SW480 (cell line): ENCODE data around the gene GBGT1.

Source experiments
- DNase-seq: peaks from one replicate; pipeline ENCODE4 v3.0.0-alpha.2; 2016; ENCODE audit warnings: low spot score

Gene GBGT1

DNA sequence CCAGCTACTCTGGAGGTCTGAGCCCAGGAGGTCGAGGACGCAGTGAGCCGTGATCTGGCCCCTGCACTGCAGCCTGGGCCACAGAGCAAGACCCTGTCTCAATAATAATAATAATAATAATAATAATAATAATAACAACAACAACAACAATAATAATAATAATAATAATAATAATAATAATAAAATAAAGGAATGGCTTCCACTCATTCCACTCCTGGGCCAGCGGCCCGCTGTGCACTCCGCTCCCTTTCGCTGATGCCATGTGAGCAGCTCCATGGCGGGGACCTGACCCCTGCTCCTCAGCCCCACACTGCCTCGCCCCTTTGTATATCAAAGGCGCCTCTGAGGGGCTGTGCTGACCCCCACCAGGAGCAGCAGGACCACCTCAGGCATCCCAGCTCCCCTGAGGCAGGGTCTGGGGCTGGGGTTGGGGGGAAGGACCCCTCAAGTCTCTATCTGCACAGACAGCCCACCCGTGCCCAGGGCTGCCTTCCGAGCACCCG is 20.0 kb downstream of the GBGT1 start:
- DNase-seq, result no peak

DNA sequence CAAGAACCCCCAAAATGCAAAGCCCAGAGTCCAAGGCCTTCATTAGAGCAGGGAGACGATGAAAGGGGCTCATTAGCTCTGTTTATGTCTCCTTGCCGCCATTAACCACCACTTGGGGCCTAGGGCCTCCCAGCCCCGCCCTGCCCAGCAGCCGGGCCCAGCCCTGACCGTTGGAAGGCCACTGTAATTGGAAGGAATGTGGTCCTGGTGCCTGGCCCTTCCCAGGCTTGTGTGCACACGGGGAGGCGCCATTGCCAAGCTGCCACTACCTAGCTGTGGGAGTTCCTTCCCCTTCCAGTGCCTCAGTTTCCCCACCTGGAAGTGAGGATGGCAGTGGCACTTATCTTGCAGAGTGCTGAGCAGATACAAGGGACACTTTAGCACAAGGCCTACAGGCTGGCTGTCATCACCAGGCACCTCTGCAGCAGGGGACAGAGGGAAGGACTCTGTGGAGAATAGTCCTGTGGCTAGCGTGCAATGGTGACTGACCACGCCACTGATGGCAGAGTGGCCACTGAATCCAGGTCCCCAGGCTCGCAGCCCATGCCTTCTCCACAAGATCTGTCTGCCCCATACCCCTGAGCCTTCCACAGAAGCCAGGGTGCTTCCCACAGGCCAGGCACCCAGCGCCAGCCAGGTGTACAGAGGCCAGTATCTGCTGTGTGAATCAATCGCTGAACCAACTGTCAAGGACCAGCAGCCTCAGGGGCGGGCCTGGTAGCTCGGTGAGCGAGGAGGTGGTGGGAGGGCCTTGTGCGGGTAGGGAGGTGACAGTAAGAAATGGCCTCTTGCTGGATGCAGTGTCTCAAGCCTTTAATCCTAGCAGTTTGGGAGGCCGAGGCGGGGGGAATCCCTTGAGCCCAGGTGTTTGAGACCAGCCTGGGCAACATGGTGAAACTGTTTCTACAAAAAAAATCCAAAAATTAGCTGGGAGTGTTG is 20.8 kb downstream of the GBGT1 start:
- no peak for DNase-seq

- no peak for DNase-seq
Observed at GRCh38 chr9:133141833-133142595, 21.7 kb downstream of the GBGT1 start.

DNA sequence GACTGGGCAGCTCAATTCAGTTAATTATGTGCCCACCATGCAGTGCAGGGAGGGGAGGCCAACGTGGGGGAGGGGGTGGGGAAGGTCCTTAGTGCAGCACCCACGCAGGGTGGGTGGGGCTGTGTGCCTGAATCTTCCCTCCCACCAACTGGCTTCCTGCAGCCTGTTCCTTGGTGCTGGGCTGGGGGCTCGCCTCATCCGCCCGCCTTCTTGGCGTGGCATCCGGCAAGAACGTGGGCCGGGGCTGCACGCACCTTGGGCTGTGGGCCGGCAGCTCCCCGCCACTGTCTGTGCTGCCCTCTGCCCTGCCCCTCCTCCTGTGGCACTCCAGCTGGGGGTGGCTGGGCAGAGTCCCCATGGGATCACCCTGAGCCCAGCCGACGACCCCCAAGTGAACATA is 23.1 kb downstream of the GBGT1 start:
- DNase-seq, result no peak

DNA sequence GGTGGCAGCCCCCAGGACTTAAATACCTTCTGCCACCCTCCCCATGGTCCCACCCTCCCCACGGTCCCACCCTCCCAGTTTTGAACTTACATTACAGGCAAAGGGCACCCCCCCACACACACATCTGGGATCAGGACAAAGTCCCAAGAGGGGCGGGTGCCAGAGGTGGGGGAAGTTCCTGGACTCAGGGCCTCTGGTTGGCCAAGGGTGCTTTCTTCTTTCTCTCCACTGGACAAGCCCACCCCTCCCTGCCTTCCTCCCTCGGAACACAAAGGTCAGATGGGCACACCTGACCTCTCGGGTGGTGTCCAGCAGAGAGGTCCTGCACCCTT is 23.6 kb downstream of the GBGT1 start:
- DNase-seq, result no peak

GRCh38 chr9:133139246-133140173 is 24.2 kb downstream of the GBGT1 start:
- no peak for DNase-seq

DNA sequence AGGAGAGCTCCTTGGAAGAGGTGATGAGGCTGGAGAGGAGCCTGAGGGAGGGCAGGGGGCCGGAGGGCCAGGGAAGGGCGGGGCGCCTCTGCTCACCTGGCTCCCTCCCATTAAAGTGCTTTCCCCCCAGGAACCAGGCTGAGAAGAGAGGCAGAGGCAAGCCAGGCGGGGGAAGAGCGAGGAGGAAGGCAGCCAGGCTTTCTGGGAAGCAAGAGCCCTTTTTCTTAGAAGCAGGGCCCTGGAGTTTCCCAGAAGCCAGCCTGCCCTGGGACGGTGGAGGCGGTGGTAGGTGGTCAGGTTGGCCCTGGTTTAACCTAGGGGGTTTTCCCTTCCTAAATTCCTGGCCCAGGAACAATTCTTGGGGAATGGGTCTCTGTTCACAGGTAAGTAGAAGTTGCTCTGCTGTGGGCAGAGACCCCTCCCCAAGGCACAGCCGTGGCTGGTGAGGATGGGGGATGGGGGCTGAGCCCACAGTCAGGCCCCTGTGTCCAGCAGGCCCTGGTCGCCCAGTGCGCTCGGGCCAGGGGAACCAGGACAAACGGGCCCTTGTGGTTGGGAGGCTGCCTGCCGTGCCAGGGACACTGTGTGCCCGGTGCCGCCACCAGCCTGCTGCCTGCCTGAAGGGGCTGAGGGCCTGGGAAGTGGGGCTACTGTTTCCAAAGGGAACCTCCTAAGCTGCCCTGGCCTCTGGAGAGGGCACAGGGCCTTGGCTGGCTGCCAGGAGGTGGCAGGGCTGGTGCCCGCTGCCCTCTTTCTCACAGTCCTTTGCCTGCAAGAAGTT is 26.1 kb downstream of the GBGT1 start:
- DNase-seq, result no peak

- DNase-seq, result peak; percentile 90
Observed at GRCh38 chr9:133135146-133135745, 28.5 kb downstream of the GBGT1 start.

DNA sequence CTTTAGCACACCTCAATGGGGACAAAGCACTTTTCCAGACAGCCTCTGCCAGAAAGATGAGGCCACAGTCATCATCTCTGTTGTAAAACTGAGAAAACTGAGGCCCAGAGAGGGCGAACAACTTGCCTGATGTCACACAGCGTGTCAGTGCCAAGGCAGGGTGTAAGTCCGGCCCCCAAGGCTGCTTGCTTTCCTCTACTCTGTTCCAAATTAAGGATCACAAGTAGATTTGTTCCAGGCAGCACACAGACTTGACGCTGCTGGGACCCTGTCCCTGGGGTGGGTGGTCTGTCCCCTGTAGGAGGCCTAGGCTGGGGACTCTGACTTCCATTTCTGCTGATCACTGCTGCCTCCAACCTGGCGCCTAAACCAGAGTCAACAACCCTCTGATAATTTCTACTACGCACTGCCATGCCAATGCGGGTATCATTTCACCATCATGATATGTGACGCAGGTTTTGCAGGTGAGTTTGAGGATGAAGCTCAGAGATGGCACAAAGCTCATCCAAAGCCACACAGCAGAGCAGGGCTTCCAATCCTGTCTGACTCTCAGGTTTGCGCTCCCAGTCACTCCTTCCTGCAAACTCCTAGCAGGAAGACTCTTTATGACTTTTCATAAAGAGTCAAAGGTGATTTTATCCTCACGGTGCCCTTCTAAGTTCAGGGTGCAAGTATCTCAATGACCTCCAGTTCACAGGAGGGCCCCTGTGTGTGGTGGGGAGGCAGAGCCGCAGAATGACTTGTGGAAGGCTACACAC is 29.1 kb downstream of the GBGT1 start:
- DNase-seq, result no peak

DNA sequence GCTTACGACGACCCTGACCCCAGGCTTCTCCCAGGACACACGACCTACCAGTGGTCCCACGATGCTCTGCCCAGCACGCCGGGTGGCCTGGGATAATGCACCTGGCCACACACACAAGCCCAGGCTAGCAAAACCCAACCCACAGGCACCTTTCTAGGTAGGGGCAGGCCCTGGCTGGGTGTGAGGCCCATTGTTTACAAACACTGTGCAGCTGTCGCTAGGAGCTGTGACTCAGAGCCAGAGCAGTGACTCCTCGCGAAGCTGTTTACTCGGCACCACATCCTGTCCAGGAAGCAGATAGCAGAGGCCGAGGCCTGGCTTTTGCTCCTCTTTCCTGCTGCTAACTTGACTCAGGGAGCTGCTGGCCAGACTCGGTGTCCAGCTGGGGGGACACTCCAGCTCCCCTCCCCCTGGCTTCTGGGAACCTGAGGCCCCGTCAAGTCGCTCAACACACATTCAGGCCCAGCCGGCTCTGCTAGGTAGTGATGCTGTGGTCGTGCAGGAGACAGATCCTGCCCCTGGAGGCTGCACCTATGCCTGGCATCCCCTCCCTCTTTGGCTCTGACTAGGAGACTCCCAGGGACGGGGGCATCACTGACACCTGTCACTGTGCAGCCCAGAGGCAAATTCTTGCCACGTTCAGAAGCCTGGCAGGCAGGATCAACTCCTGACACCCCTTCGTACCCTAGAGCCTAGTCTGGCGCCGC is 29.9 kb downstream of the GBGT1 start:
- peak; percentile 98 for DNase-seq

DNA sequence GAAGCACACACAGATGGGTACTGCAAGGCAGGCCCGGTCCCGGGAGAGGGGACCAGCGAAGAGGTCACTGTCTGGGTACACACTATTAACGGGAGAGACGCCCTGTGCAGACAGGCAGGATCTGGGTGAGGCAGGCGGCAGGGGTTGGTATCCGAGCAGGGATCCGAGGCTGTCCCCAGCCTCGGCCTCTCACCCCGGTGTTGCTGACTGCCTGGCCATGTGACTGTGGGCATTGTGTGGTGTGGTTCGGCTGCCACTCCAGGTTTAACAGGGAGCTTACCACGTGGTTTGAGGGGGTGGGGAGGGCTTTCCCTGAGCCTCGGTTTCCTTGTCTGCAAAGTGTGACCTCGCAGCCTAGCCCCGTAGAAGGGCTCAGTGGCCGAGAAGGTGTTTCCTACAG is 31.5 kb downstream of the GBGT1 start:
- no peak for DNase-seq

- no peak for DNase-seq
Observed at GRCh38 chr9:133131506-133131905, 32.2 kb downstream of the GBGT1 start.

GRCh38 chr9:133130685-133131244 is 32.9 kb downstream of the GBGT1 start:
- DNase-seq, result no peak

GRCh38 chr9:133129001-133129795 is 34.5 kb downstream of the GBGT1 start:
- no peak for DNase-seq

- DNase-seq, result no peak
Observed at GRCh38 chr9:133128152-133128551, 35.6 kb downstream of the GBGT1 start.

DNA sequence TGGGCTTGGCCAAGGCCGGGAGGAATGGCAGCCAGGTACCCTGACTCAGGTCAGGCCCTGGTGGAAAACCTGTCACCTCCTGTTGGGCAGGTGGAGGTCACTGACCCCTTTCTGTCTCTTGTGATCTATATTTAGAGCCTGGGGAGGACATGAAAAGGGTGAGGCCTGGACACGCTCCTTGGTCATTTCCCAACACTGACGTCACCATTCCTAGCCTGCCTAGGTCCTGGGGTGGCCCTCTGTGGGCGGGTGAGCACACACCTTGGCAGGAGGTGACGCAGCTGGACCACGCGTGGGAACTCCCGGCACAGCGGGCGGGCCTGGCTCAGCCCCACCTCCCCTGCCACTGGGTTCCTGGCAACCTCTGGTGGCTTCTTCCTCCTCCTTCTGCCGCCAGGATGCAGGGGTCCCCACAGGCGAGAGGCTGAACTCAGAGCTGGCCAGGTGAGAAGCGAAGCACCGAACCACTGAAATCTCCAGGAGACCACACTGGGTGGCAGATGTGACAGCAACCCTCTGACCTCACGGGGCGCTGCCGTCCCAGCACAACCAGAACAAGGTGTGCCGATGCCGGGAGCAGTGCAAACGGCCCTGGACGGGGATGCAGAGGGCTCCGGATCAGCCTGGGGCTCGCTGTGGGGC is 36.3 kb downstream of the GBGT1 start:
- DNase-seq, result peak; percentile 84

DNA sequence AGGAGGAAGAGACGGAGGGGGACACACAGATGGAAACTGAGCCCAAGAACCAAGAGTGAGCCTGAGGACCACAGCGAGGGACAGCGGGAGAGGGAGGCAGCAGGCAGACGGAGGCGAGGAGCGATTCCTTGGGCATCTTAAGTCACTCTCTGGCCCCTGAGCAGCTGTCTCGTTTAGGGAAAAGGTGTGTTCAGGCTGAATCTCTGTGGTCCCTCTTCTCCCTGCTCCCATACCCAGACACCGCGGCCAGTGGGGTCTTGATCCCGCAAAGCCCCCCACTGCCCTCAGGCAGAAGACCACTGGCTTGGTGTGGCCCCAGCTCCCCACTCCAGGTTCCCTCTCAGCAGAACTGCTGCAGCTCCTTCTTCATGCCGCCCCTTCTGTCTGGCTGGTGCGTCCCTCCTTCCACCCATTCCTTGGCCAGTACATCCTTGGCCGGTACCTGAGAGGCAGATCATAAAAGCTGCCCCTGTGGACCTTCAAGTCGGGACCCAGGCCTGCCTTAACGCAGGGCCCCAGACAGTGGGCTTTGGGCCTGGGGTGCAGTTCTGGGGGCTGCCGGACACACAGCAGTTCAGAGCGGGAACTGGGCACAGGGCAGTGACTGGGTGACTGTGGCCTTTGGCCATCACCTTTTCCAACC is 36.9 kb downstream of the GBGT1 start:
- no peak for DNase-seq
